Raji (cell line): Measurements from ENCODE around the gene CP.

Experiments
- POLR2A ChIP-seq: IDR thresholded peaks from 2 replicates; pipeline ENCODE4 v1.6.1; 2011; ENCODE audit warnings: low read depth, low read length, control low read depth; ENCODE audit not compliant: insufficient read depth

Gene CP

GRCh38 chr3:149235599-149236424, 14.2 kb upstream of the CP start:
- no peak for TF ChIP-seq POLR2A

GRCh38 chr3:149234671-149235245, 13.1 kb upstream of the CP start:
- no peak for TF ChIP-seq POLR2A

GRCh38 chr3:149233323-149233722, 11.7 kb upstream of the CP start:
- TF ChIP-seq POLR2A = no peak

GRCh38 chr3:149231871-149232270, 10.2 kb upstream of the CP start:
- TF ChIP-seq POLR2A = no peak

GRCh38 chr3:149227591-149228268, 6.1 kb upstream of the CP start:
- TF ChIP-seq POLR2A = no peak

GRCh38 chr3:149226776-149227175, 5.1 kb upstream of the CP start:
- no peak for TF ChIP-seq POLR2A

- no peak for TF ChIP-seq POLR2A
Observed at GRCh38 chr3:149224736-149225594, 3.3 kb upstream of the CP start.

GRCh38 chr3:149223461-149223820, 1.8 kb upstream of the CP start:
- TF ChIP-seq POLR2A = no peak

GRCh38 chr3:149217347-149217746, 4.3 kb downstream of the CP start:
- TF ChIP-seq POLR2A = no peak

GRCh38 chr3:149216193-149216869, 5.3 kb downstream of the CP start:
- TF ChIP-seq POLR2A = no peak

- no peak for TF ChIP-seq POLR2A
Observed at GRCh38 chr3:149215515-149215914, 6.1 kb downstream of the CP start.

GRCh38 chr3:149214702-149215101, 6.9 kb downstream of the CP start:
- TF ChIP-seq POLR2A = no peak

GRCh38 chr3:149212386-149212785, 9.2 kb downstream of the CP start:
- no peak for TF ChIP-seq POLR2A

- no peak for TF ChIP-seq POLR2A
Observed at GRCh38 chr3:149209431-149209830, 12.2 kb downstream of the CP start.

- no peak for TF ChIP-seq POLR2A
Observed at GRCh38 chr3:149207475-149207874, 14.2 kb downstream of the CP start.
